Neural cell (in vitro differentiated cells): ENCODE results near the gene TSC22D3.

ENCODE experiments used
- EZH2 ChIP-seq: fragments of 200-600, 300-800 bp; shearing (Covaris generic), sonication (generic); IDR thresholded peaks from 2 replicates; pipeline ENCODE4 v1.6.1; 2014; ENCODE audit warnings: antibody characterized with exemption, low read length, borderline replicate concordance, mild to moderate bottlenecking; ENCODE audit not compliant: insufficient read depth, poor library complexity, severe bottlenecking
- MXI1 ChIP-seq: fragments of 450-650 bp; conservative IDR thresholded peaks from 2 replicates; pipeline ENCODE4 v1.6.1; 2014; ENCODE audit warnings: antibody characterized with exemption, mild to moderate bottlenecking; ENCODE audit not compliant: poor library complexity, severe bottlenecking
- POLR2AphosphoS5 ChIP-seq: IDR thresholded peaks from 2 replicates; pipeline ENCODE4 v1.6.1; 2012
- TF ChIP-seq, protein P1 (sequence below): fragments of 450-650 bp; IDR thresholded peaks from 2 replicates; pipeline ENCODE4 v1.5.1; 2014; ENCODE audit warnings: antibody characterized with exemption, mild to moderate bottlenecking, moderate library complexity; ENCODE audit not compliant: poor library complexity, severe bottlenecking

DNA sequence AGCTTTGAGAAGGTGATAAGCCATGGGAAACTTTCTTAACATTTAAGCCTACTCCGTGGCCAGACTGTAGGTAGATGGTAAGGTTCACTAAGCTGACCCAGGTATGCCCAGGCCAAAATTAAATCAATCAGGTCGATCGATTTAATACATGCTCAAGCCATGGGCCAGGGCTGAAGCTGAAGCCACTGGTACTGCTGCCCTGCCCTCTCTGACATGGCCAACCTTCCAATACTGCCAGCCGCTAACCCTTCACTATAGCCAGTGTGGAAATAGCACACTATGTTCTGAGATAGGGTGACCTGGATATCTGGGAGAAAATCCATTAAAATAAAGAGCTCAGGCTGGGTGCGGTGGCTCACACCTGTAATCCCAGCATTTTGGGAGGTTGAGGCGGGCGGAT is 31.6 kb downstream of the TSC22D3 start:
- TF ChIP-seq POLR2AphosphoS5 (no peak), MXI1 (no peak), EZH2 (no peak)
- TF ChIP-seq, protein P1, sequence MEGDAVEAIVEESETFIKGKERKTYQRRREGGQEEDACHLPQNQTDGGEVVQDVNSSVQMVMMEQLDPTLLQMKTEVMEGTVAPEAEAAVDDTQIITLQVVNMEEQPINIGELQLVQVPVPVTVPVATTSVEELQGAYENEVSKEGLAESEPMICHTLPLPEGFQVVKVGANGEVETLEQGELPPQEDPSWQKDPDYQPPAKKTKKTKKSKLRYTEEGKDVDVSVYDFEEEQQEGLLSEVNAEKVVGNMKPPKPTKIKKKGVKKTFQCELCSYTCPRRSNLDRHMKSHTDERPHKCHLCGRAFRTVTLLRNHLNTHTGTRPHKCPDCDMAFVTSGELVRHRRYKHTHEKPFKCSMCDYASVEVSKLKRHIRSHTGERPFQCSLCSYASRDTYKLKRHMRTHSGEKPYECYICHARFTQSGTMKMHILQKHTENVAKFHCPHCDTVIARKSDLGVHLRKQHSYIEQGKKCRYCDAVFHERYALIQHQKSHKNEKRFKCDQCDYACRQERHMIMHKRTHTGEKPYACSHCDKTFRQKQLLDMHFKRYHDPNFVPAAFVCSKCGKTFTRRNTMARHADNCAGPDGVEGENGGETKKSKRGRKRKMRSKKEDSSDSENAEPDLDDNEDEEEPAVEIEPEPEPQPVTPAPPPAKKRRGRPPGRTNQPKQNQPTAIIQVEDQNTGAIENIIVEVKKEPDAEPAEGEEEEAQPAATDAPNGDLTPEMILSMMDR: no peak
